Right lobe of liver (tissue), 6 donors: ENCODE results near the gene TTC28. TPM values are rescaled to one million over a fixed set of nuclear protein-coding genes. Genes with fewer than 3 reads are reported as not detected.
"Not testable (repeated sequence)": the region's sequence is repeated elsewhere in the genome, so short reads cannot be mapped to it uniquely, and the experiment has no call there.

Experiments used
- ATAC-seq, 4 donors: fragments of 200-7000 bp; cut with Tn5 transposase; one replicate each; pipeline ENCODE4 v1.9.1; 2020; ENCODE audit warnings: mild to moderate bottlenecking in 4 of 4, moderate library complexity in 4 of 4
- DNase-seq, 3 donors: peaks; one replicate each; pipeline ENCODE4 v3.0.0-alpha.2; 2020
- H3K27ac ChIP-seq, 3 donors: fragments of 200-600 bp; one replicate each; pipeline ENCODE4 v1.8.0; 2022
- H3K27me3 ChIP-seq, 2 donors: fragments of 200-600 bp; one replicate each; pipeline ENCODE4 v1.8.0; 2022
- H3K36me3 ChIP-seq, 4 donors: fragments of 200-600 bp; sonication (generic) in 1 of 4; one replicate each; pipeline versions ENCODE4 v1.5.1 to v1.8.0; 2017 to 2022; ENCODE audit warnings: control low read depth in 1 of 4
- H3K4me1 ChIP-seq, 4 donors: fragments of 200-600 bp; sonication (generic) in 1 of 4; one replicate each; pipeline versions ENCODE4 v1.5.1 to v1.8.0; 2017 to 2022; ENCODE audit warnings: control low read depth in 1 of 4
- H3K4me3 ChIP-seq, 3 donors: fragments of 200-600 bp; one replicate each; pipeline ENCODE4 v1.8.0; 2022
- H3K9me3 ChIP-seq, 4 donors: fragments of 200-600 bp; sonication (generic) in 1 of 4; one replicate each; pipeline versions ENCODE4 v1.5.1 to v1.8.0; 2017 to 2022; ENCODE audit warnings: control low read depth in 1 of 4
- CTCF ChIP-seq, 4 donors: fragments of 200-600 bp in 3 of 4; fragments of 450-650 bp in 1 of 4; IDR thresholded peaks; one replicate each; pipeline versions ENCODE4 v1.5.1 to v1.8.0; 2016 to 2022; ENCODE audit warnings: antibody characterized with exemption in 4 of 4, mild to moderate bottlenecking in 2 of 4
- POLR2A ChIP-seq: fragments of 450-650 bp; IDR thresholded peaks from one replicate; pipeline ENCODE4 v1.6.1; 2017; ENCODE audit warnings: antibody characterized with exemption, mild to moderate bottlenecking
- WGBS: methylation state at CpG from one replicate; pipeline ENCODE4 v1.1.6; 2018; ENCODE audit warnings: low coverage, low lambda C conversion rate; ENCODE audit not compliant: insufficient coverage; ENCODE audit errors: missing lambda C conversion rate; 5-methylcytosine and 5-hydroxymethylcytosine counted together
- intact Hi-C, 2 donors: fragments of 100-400 bp; cut with DNase I; formaldehyde crosslinking; loops; one replicate each; pipeline versions ENCODE4 v1.11.2 to v1.14.1; 2022
- total RNA-seq, 6 experiments: library from RNA; depleted of rRNA in 2 of 6; stranded (reverse); fragments of >200 nt in 2 of 6; fragmentation: NEBNext Ultra II Directional in 3 of 6; extraction: Animal tissue kit (Norgen Biotek cat#: 25700) in 3 of 6; gene quantifications; one replicate each; pipeline versions ENCODE4 v1.1.0 to v1.2.4, GENCODE V29; 2016 to 2023
- donor health status: DM: no; HTN: yes; CAD: no.
- donor health status: DM: no; HTN: no; CAD: no.
- donor health status: DM: no; HTN: no; CAD: no.
- donor health status: DM: no; HTN: yes; CAD: no.
- donor health status: DM: no; HTN: yes; CAD: no.

The TTC28 gene
- total RNA-seq, 6 experiments from 2014 or later = 9.4 to 38.3 (median 15.0) TPM

- DNase-seq (no peak), ATAC-seq (peak in 1 of 4 donors; percentile 44)
Observed at GRCh38 chr22:28171115-28171514, 508.5 kb downstream of the TTC28 start.

GRCh38 chr22:28169314-28169713 is 510.3 kb downstream of the TTC28 start:
- DNase-seq, H3K27ac ChIP-seq, H3K9me3 ChIP-seq, H3K4me3 ChIP-seq, intact Hi-C loops, H3K4me1 ChIP-seq, H3K27me3 ChIP-seq, H3K36me3 ChIP-seq, ATAC-seq: not testable (repeated sequence)
- 85% methylated on average over 1 of the region's 2 CpGs for WGBS

More at GRCh38 chr22:28171115-28171514, 508.5 kb downstream of the TTC28 start:
- 83% methylated on average over 2 of the region's 2 CpGs for WGBS
- Histone ChIP-seq H3K9me3 (no peaks in the 10 kb centered on the region), H3K4me1 (no peaks in the 10 kb centered on the region), H3K36me3 (no peaks in the 10 kb centered on the region), H3K4me3 (no peak overlapping the region), H3K27ac (no peak overlapping the region), H3K27me3 (no peaks in the 10 kb centered on the region)
- no peak for TF ChIP-seq POLR2A
- TF ChIP-seq CTCF (IDR thresholded peaks at IDR 0.05) = no peak
- intact Hi-C loops = no loop called here

GRCh38 chr22:28155808-28156207 is 523.8 kb downstream of the TTC28 start:
- Histone ChIP-seq H3K4me1 (no peaks in the 10 kb centered on the region), H3K36me3 (no peaks in the 10 kb centered on the region), H3K4me3 (no peak overlapping the region), H3K27me3 (no peaks in the 10 kb centered on the region), H3K9me3 (no peaks in the 10 kb centered on the region), H3K27ac (no peak overlapping the region)
- no peak for TF ChIP-seq POLR2A
- no peak for TF ChIP-seq CTCF (IDR thresholded peaks at IDR 0.05)
- intact Hi-C loops = no loop called here
- DNase-seq = no peak
- no peak for ATAC-seq

- no peak overlapping the region for H3K4me3 ChIP-seq
Observed at GRCh38 chr22:28154861-28155260, 524.8 kb downstream of the TTC28 start.

GRCh38 chr22:28151151-28151816 is 528.4 kb downstream of the TTC28 start:
- peak in 2 of 3 donors; percentile 33 to 66 for DNase-seq
- Histone ChIP-seq H3K27ac (no peak overlapping the region), H3K4me3 (no peak overlapping the region), H3K9me3 (no peaks in the 10 kb centered on the region), H3K36me3 (no peaks in the 10 kb centered on the region), H3K4me1 (no peaks in the 10 kb centered on the region), H3K27me3 (no peaks in the 10 kb centered on the region)
- peak; percentile 94 to 99 (median 97) for ATAC-seq
- TF ChIP-seq CTCF (IDR thresholded peaks at IDR 0.05) (no peak), POLR2A (no peak)
- WGBS = 50% methylated on average over 4 of the region's 4 CpGs
- intact Hi-C loops = no loop called here

More at GRCh38 chr22:28154861-28155260, 524.8 kb downstream of the TTC28 start:
- H3K27me3 ChIP-seq = no peaks in the 10 kb centered on the region
- 70% methylated on average over 2 of the region's 2 CpGs for WGBS
- ATAC-seq (no peak), DNase-seq (no peak)
- TF ChIP-seq CTCF (IDR thresholded peaks at IDR 0.05) (no peak), POLR2A (no peak)
- no peaks in the 10 kb centered on the region for H3K4me1 ChIP-seq
- intact Hi-C loops = no loop called here
- H3K9me3 ChIP-seq = no peaks in the 10 kb centered on the region
- no peaks in the 10 kb centered on the region for H3K36me3 ChIP-seq
- H3K27ac ChIP-seq = no peak overlapping the region
